ENCODE results near the gene UBE2D2.

The UBE2D2 gene

DNA sequence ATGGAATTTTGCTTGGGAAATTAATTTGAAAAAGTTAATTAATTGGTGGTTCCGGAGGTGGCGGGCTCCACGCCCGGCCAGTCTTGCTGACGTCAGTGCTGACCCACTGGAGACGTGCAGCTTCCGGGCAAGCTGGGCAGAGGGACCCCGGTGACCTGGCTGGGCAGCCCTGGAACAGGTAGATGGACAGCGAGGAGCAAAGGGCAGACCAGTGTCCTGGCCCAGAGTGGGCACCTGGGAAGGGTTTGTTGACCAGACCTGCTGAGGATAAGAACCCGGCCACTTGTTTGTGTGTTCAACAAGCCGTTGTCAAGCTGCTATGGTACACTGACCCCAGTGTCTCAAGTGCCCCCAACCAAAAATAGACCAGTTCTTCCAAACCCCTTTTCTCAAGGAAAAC, 104.5 kb downstream of the UBE2D2 start:
- H3K4me3 Mint-ChIP-seq, result no peak overlapping the region
- peaks cover 27% of the 10 kb centered on the region for H3K36me3 Mint-ChIP-seq (ENCODE audit: low read depth)
- H3K27me3 Mint-ChIP-seq, result peaks cover 16% of the 10 kb centered on the region
- H3K4me1 Mint-ChIP-seq (ENCODE audit: low read depth), result peaks cover 97% of the 10 kb centered on the region
- no peak overlapping the region for H3K27ac Mint-ChIP-seq
- intact Hi-C loops (cut with micrococcal nuclease), result loop anchor here (2.0 kb wide), 1 partner anchor 17 kb away; the partner anchor contains the start of gene CXXC5
- no peaks in the 10 kb centered on the region for H3K9me3 Mint-ChIP-seq

GRCh38 chr5:139666551-139666950, 105.4 kb downstream of the UBE2D2 start:
- H3K4me1 Mint-ChIP-seq (ENCODE audit: low read depth), result peaks cover 99% of the 10 kb centered on the region
- H3K36me3 Mint-ChIP-seq (ENCODE audit: low read depth), result peaks cover 27% of the 10 kb centered on the region
- no peaks in the 10 kb centered on the region for H3K9me3 Mint-ChIP-seq
- peaks cover 16% of the 10 kb centered on the region for H3K27me3 Mint-ChIP-seq
- no peak overlapping the region for H3K4me3 Mint-ChIP-seq
- intact Hi-C loops (cut with micrococcal nuclease), result no loop called here
- H3K27ac Mint-ChIP-seq, result no peak overlapping the region

- peaks cover 97% of the 10 kb centered on the region for H3K4me1 Mint-ChIP-seq (ENCODE audit: low read depth)
- H3K27me3 Mint-ChIP-seq, result peaks cover 16% of the 10 kb centered on the region
- H3K27ac Mint-ChIP-seq, result no peak overlapping the region
- intact Hi-C loops (cut with micrococcal nuclease), result no loop called here
- H3K36me3 Mint-ChIP-seq (ENCODE audit: low read depth), result peaks cover 27% of the 10 kb centered on the region
- H3K9me3 Mint-ChIP-seq, result no peaks in the 10 kb centered on the region
- H3K4me3 Mint-ChIP-seq, result no peak overlapping the region
Measured at GRCh38 chr5:139667001-139667729, 106.0 kb downstream of the UBE2D2 start.

GRCh38 chr5:139667730-139668063, 106.6 kb downstream of the UBE2D2 start:
- peaks cover 23% of the 10 kb centered on the region for H3K36me3 Mint-ChIP-seq (ENCODE audit: low read depth)
- intact Hi-C loops (cut with micrococcal nuclease), result no loop called here
- peak overlapping the region; percentile 65 for H3K4me3 Mint-ChIP-seq
- peaks cover 16% of the 10 kb centered on the region for H3K27me3 Mint-ChIP-seq
- H3K27ac Mint-ChIP-seq, result peak overlapping the region; percentile 59
- peaks cover 97% of the 10 kb centered on the region for H3K4me1 Mint-ChIP-seq (ENCODE audit: low read depth)
- H3K9me3 Mint-ChIP-seq, result no peaks in the 10 kb centered on the region

DNA sequence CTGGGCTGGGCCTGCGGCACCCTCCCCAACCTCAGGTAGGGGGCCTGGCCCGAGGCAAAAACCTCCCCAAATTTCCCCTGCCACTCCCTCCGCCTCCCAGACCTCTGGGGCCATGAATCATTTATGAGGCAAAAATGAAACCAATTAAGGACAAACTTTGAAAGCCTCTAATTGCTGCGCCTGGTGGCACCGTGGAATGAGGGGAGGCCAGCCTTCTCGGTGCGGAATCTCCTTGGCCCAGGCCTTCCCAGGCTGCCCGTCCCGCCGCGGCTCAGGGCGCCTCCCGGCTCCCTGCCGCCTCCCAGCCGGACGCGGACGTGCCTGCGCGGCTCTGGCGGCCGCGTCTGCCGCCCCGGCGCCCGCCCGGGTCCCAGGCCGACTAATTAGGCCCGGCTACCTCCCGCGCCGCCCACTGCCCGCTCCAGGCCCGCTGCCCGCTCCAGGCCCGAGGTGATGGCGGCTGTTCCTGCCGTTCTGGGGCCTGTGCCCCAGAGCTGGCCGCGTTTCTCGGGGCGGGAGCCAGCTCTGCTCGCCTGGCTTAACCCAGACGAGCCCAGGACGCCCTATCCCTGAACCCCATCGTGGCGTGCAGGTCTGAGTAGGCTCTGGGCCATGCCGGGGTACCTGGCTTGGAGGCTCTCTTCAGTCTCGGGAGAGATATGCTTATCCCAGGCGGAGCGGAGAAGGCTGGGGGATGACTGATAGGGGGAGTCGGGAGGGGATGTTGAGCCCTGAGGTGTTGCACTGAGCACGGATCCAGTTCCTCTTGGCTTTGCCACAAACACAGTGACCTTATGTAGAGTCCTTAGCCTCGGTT, 107.1 kb downstream of the UBE2D2 start:
- intact Hi-C loops (cut with micrococcal nuclease), result no loop called here
- Mint-ChIP-seq H3K9me3 (no peaks in the 10 kb centered on the region), H3K36me3 (ENCODE audit: low read depth) (peaks cover 20% of the 10 kb centered on the region), H3K27ac (peak overlapping the region; percentile 59), H3K4me1 (ENCODE audit: low read depth) (peaks cover 95% of the 10 kb centered on the region), H3K27me3 (peaks cover 16% of the 10 kb centered on the region), H3K4me3 (peak overlapping the region; percentile 66)

GRCh38 chr5:139668924-139669661, 108.0 kb downstream of the UBE2D2 start:
- H3K36me3 Mint-ChIP-seq (ENCODE audit: low read depth), result peaks cover 20% of the 10 kb centered on the region
- peak overlapping the region; percentile 66 for H3K4me3 Mint-ChIP-seq
- H3K4me1 Mint-ChIP-seq (ENCODE audit: low read depth), result peaks cover 87% of the 10 kb centered on the region
- H3K27ac Mint-ChIP-seq, result no peak overlapping the region
- intact Hi-C loops (cut with micrococcal nuclease), result no loop called here
- no peaks in the 10 kb centered on the region for H3K9me3 Mint-ChIP-seq
- peaks cover 16% of the 10 kb centered on the region for H3K27me3 Mint-ChIP-seq

DNA sequence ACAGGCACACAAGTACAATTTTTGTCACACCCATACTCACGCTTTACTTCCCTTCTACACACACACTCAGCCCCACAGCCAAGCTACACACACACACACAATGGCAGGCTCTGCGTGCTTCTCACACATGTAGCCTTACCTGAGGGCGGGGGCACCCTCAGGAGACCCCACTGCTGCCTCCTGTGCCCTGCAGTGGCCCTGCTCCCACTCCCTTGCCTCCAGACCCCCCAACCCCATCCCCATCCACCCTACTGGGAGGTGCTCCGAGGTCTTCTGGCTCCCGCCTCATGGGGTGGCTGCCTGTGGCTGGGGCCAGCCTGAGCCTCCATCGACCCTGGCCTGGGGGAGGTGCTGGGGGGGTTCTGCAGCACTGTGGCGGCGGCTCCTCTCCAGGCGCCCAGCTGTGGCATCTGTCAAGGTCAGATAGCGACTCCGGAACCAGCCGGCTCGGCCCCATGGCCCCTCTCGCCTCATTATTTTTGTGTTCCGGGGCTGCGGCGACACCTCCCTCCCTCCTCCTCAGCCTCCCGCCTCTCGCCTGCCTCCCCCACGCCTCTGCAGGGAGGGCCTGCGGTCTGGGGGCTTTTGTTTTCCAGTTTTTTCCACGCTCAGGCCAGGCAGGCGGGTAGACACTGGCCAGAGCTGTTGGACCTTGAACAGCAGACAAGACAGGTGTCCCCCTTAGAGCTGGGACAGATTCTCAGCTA, 108.7 kb downstream of the UBE2D2 start:
- no peak overlapping the region for H3K27ac Mint-ChIP-seq
- H3K36me3 Mint-ChIP-seq (ENCODE audit: low read depth), result peaks cover 20% of the 10 kb centered on the region
- H3K4me3 Mint-ChIP-seq, result no peak overlapping the region
- H3K27me3 Mint-ChIP-seq, result peaks cover 16% of the 10 kb centered on the region
- intact Hi-C loops (cut with micrococcal nuclease), result no loop called here
- H3K9me3 Mint-ChIP-seq, result no peaks in the 10 kb centered on the region
- H3K4me1 Mint-ChIP-seq (ENCODE audit: low read depth), result peaks cover 82% of the 10 kb centered on the region

DNA sequence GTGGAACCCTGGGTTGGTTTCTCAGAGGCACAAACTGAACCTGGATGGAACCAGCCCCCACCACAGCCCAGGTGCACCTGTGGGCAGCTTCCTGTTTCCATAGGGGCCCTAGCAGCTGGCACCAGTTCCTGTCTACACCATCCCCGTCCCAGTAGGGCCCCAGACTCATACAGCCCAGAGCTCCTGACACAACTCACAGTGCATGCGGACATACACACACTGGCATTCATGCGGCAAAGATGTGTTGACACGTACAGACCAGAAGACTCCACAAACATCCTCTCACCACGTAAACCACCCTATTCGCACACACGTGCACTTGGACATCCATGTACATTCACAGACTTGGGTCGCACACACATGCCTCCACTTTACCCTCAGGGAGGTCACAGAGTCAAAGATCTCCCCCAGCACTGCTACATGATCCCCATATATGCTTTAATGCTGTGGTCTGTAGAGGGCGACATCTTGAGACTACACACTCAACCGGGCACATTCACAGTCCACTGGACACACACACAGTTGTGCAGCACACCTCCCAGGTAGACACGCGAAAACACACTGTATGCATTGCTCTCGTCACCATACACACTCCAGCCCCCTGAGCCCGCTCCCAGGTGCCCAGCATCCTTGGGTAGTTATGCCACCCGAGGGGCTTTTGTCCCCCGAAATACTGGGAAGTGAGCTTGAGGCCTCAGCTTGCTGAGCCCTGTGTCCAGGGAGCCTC, 109.4 kb downstream of the UBE2D2 start:
- intact Hi-C loops (cut with micrococcal nuclease), result no loop called here
- H3K36me3 Mint-ChIP-seq (ENCODE audit: low read depth), result peaks cover 19% of the 10 kb centered on the region
- H3K9me3 Mint-ChIP-seq, result no peaks in the 10 kb centered on the region
- peaks cover 16% of the 10 kb centered on the region for H3K27me3 Mint-ChIP-seq
- H3K27ac Mint-ChIP-seq, result no peak overlapping the region
- no peak overlapping the region for H3K4me3 Mint-ChIP-seq
- H3K4me1 Mint-ChIP-seq (ENCODE audit: low read depth), result peaks cover 78% of the 10 kb centered on the region

DNA sequence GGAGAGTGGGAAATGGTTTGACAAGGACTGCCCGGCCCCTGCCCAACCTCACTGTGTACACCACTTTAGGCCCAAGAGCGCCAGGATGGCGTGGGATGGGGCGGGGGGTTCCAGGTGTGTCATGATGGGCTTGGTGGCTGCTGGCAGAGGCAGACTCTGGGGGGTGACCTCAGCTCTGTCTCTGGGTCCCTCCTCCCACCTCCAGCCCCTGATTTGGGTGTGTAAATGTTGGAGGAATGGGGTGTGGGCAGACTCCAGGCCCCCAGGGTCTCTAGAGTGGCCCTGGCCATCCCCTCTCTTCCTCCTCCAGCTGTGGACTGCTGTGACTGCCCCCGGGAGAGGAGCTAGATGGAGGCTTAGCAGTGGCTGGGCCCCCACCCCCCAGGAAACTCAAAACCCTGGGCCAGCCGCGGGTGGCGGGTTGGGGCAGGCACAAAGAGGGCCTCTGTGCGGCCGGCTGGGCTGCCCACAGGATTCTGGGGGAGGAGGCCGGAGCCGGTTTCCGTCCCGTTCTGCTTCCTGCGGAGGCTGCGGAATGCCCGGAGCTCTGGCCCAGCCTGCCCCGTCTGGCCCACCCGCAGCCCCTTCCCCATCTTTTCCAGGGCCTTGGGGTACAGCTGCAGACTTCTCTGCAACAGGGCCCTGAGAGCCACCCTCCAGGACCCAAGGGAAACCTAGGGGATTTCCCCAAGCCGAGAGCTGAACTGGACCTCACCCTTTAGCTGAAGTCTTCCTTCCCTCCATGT, 110.1 kb downstream of the UBE2D2 start:
- peaks cover 16% of the 10 kb centered on the region for H3K27me3 Mint-ChIP-seq
- peaks cover 12% of the 10 kb centered on the region for H3K36me3 Mint-ChIP-seq (ENCODE audit: low read depth)
- H3K4me1 Mint-ChIP-seq (ENCODE audit: low read depth), result peaks cover 71% of the 10 kb centered on the region
- peak overlapping the region; percentile 42 for H3K4me3 Mint-ChIP-seq
- intact Hi-C loops (cut with micrococcal nuclease), result no loop called here
- H3K27ac Mint-ChIP-seq, result peak overlapping the region; percentile 6
- no peaks in the 10 kb centered on the region for H3K9me3 Mint-ChIP-seq

GRCh38 chr5:139675213-139675612, 114.1 kb downstream of the UBE2D2 start:
- H3K9me3 Mint-ChIP-seq, result no peaks in the 10 kb centered on the region
- H3K4me3 Mint-ChIP-seq, result no peak overlapping the region
- H3K27ac Mint-ChIP-seq, result no peak overlapping the region
- H3K36me3 Mint-ChIP-seq (ENCODE audit: low read depth), result peaks cover 30% of the 10 kb centered on the region
- peaks cover 7% of the 10 kb centered on the region for H3K27me3 Mint-ChIP-seq
- peaks cover 48% of the 10 kb centered on the region for H3K4me1 Mint-ChIP-seq (ENCODE audit: low read depth)
- intact Hi-C loops (cut with micrococcal nuclease), result no loop called here

GRCh38 chr5:139675825-139676224, 114.7 kb downstream of the UBE2D2 start:
- peaks cover 36% of the 10 kb centered on the region for H3K36me3 Mint-ChIP-seq (ENCODE audit: low read depth)

DNA sequence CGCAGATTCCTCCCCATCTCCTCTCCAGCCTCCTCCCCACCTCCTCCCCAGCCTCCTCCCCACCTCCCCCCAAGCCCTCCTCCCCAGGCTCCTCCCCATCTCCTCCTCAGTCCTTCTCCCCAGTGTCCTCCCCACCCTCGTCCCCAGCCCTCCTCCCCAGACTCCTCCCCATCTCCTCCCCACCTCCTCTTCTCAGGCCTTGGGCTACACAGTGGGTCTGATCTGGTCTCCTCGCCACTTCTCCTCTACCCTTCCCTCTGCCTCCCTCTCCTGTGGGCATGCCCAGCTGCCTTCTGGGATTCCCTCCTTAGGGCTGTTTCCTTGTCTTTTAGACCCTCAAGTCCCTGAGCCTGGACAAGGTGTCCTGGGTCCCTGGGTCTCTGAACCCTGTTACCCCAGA, 115.3 kb downstream of the UBE2D2 start:
- peaks cover 3% of the 10 kb centered on the region for H3K27me3 Mint-ChIP-seq
- peaks cover 36% of the 10 kb centered on the region for H3K4me1 Mint-ChIP-seq (ENCODE audit: low read depth)
- H3K27ac Mint-ChIP-seq, result peak overlapping the region; percentile 21
- H3K4me3 Mint-ChIP-seq, result no peak overlapping the region
- H3K9me3 Mint-ChIP-seq, result no peaks in the 10 kb centered on the region
- H3K36me3 Mint-ChIP-seq (ENCODE audit: low read depth), result peaks cover 42% of the 10 kb centered on the region
- intact Hi-C loops (cut with micrococcal nuclease), result no loop called here

More at GRCh38 chr5:139675825-139676224, 114.7 kb downstream of the UBE2D2 start:
- Mint-ChIP-seq H3K9me3 (no peaks in the 10 kb centered on the region), H3K27me3 (peaks cover 3% of the 10 kb centered on the region), H3K27ac (no peak overlapping the region), H3K4me3 (no peak overlapping the region), H3K4me1 (ENCODE audit: low read depth) (peaks cover 42% of the 10 kb centered on the region)
- intact Hi-C loops (cut with micrococcal nuclease), result no loop called here
